ENCODE measurements around the gene VWA5B2.

Gene VWA5B2

GRCh38 chr3:184229394-184230080 is at the start of gene VWA5B2:
Gene VWA5B2 (plus strand): TSS chr3:184229585. CDS start chr3:184230529, 944 bp downstream.
- no peak for DNase-seq (ENCODE audit: low read depth in 2 of 2)

- no peak for DNase-seq (ENCODE audit: low read depth in 2 of 2)
Measured at GRCh38 chr3:184180165-184180564, 49.2 kb upstream of the VWA5B2 start.

- no peak for DNase-seq (ENCODE audit: low read depth in 2 of 2)
Measured at GRCh38 chr3:184181596-184181995, 47.8 kb upstream of the VWA5B2 start.

- DNase-seq (ENCODE audit: low read depth in 2 of 2) = no peak
Measured at GRCh38 chr3:184183679-184184078, 45.7 kb upstream of the VWA5B2 start.

GRCh38 chr3:184184546-184185230 is 44.7 kb upstream of the VWA5B2 start:
- no peak for DNase-seq (ENCODE audit: low read depth in 2 of 2)

- peak; percentile 97 for DNase-seq (ENCODE audit: low read depth in 2 of 2)
Measured at GRCh38 chr3:184185461-184186183, 43.8 kb upstream of the VWA5B2 start.

- no peak for DNase-seq (ENCODE audit: low read depth in 2 of 2)
Measured at GRCh38 chr3:184186184-184186901, 43.0 kb upstream of the VWA5B2 start, which contains the start of gene ABCF3. Gene ABCF3 (plus strand): TSS chr3:184186199. CDS start chr3:184186208, 9 bp downstream.

GRCh38 chr3:184186902-184187207 is 42.5 kb upstream of the VWA5B2 start:
- DNase-seq (ENCODE audit: low read depth in 2 of 2) = no peak

GRCh38 chr3:184188080-184188479 is 41.3 kb upstream of the VWA5B2 start:
- DNase-seq (ENCODE audit: low read depth in 2 of 2) = no peak

GRCh38 chr3:184189421-184189820 is 40.0 kb upstream of the VWA5B2 start:
- no peak for DNase-seq (ENCODE audit: low read depth in 2 of 2)

GRCh38 chr3:184192889-184193288 is 36.5 kb upstream of the VWA5B2 start:
- no peak for DNase-seq (ENCODE audit: low read depth in 2 of 2)

- DNase-seq (ENCODE audit: low read depth in 2 of 2) = no peak
Measured at GRCh38 chr3:184193991-184194539, 35.3 kb upstream of the VWA5B2 start.

GRCh38 chr3:184196536-184196935 is 32.8 kb upstream of the VWA5B2 start:
- DNase-seq (ENCODE audit: low read depth in 2 of 2) = no peak

GRCh38 chr3:184198509-184198908 is 30.9 kb upstream of the VWA5B2 start:
- no peak for DNase-seq (ENCODE audit: low read depth in 2 of 2)

- DNase-seq (ENCODE audit: low read depth in 2 of 2) = no peak
Measured at GRCh38 chr3:184200825-184201224, 28.6 kb upstream of the VWA5B2 start.

- no peak for DNase-seq (ENCODE audit: low read depth in 2 of 2)
Measured at GRCh38 chr3:184203526-184203925, 25.9 kb upstream of the VWA5B2 start.

- no peak for DNase-seq (ENCODE audit: low read depth in 2 of 2)
Measured at GRCh38 chr3:184209146-184209923, 20.1 kb upstream of the VWA5B2 start.

- no peak for DNase-seq (ENCODE audit: low read depth in 2 of 2)
Measured at GRCh38 chr3:184211297-184211696, 18.1 kb upstream of the VWA5B2 start.

- DNase-seq (ENCODE audit: low read depth in 2 of 2) = no peak
Measured at GRCh38 chr3:184211718-184212117, 17.7 kb upstream of the VWA5B2 start.

GRCh38 chr3:184218814-184219213 is 10.6 kb upstream of the VWA5B2 start:
- no peak for DNase-seq (ENCODE audit: low read depth in 2 of 2)

- no peak for DNase-seq (ENCODE audit: low read depth in 2 of 2)
Measured at GRCh38 chr3:184222521-184222920, 6.9 kb upstream of the VWA5B2 start.

All from fibroblast of skin of left quadriceps (primary cell).